Smooth muscle cell (in vitro differentiated cells): ENCODE results near the gene ZIC2. TPM values are rescaled to one million over a fixed set of nuclear protein-coding genes. Genes with fewer than 3 reads are reported as not detected.
A peak's percentile ranks its signal among the peaks of the same experiment; 100 is the strongest.

Source experiments
- DNase-seq: peaks from one replicate; lab custom pipeline; 2025; ENCODE audit not compliant: unreplicated experiment; lab: John Stamatoyannopoulos, UW
- H2AFZ ChIP-seq: fragments of 200-600 bp; sonication (generic); 2 replicates; pipeline ENCODE4 v1.6.0; 2016; ENCODE audit warnings: antibody characterized with exemption, low read depth, mild to moderate bottlenecking
- H3F3A ChIP-seq: fragments of 200-600 bp; sonication (generic); 2 replicates; pipeline ENCODE4 v1.6.0; 2017; ENCODE audit warnings: antibody characterized with exemption, low read depth
- H3K27ac ChIP-seq: fragments of 200-600 bp; sonication (generic); 2 replicates; pipeline ENCODE4 v1.5.1; 2016; ENCODE audit warnings: low read depth, mild to moderate bottlenecking
- H3K27me3 ChIP-seq: fragments of 200-600 bp; sonication (generic); 2 replicates; pipeline ENCODE4 v1.6.1; 2016; ENCODE audit warnings: low read depth, mild to moderate bottlenecking
- H3K36me3 ChIP-seq: fragments of 200-600 bp; sonication (generic); 2 replicates; pipeline ENCODE4 v1.5.1; 2016; ENCODE audit warnings: low read depth
- H3K4me1 ChIP-seq: fragments of 200-600 bp; sonication (generic); 2 replicates; pipeline ENCODE4 v1.5.1; 2016; ENCODE audit warnings: low read depth
- H3K4me2 ChIP-seq: fragments of 200-600 bp; sonication (generic); 2 replicates; pipeline ENCODE4 v1.6.0; 2016; ENCODE audit warnings: mild to moderate bottlenecking
- H3K4me3 ChIP-seq: fragments of 200-600 bp; sonication (generic); 2 replicates; pipeline ENCODE4 v1.5.1; 2016; ENCODE audit warnings: mild to moderate bottlenecking
- H3K79me2 ChIP-seq: fragments of 200-600 bp; sonication (generic); 2 replicates; pipeline ENCODE4 v1.6.0; 2016; ENCODE audit warnings: low read depth, mild to moderate bottlenecking
- H3K9ac ChIP-seq: fragments of 200-600 bp; sonication (generic); 2 replicates; pipeline ENCODE4 v1.6.0; 2016; ENCODE audit warnings: low read depth
- H3K9me3 ChIP-seq: fragments of 200-600 bp; sonication (generic); replicated peaks from 2 replicates; pipeline ENCODE4 v1.5.1; 2016; ENCODE audit warnings: low read depth
- H4K20me1 ChIP-seq: fragments of 200-600 bp; sonication (generic); 2 replicates; pipeline ENCODE4 v1.6.0; 2016; ENCODE audit warnings: low read depth
- CTCF ChIP-seq: fragments of 200-600 bp; sonication (generic); IDR thresholded peaks from 2 replicates; pipeline ENCODE4 v1.5.1; 2017; ENCODE audit warnings: borderline replicate concordance, mild to moderate bottlenecking, antibody characterized with exemption; ENCODE audit not compliant: insufficient read depth, poor library complexity, severe bottlenecking
- WGBS: methylation state at CpG from one replicate; pipeline ENCODE4 v1.1.7; 2016; ENCODE audit warnings: low lambda C conversion rate; 5-methylcytosine and 5-hydroxymethylcytosine counted together
- polyA plus RNA-seq: library from polyadenylated mRNA; unstranded; fragments of >200 nt; fragmentation: Nextera tagmentation; extraction: Ambion mirVana; gene quantifications from 2 replicates; pipeline ENCODE4 v1.2.1, GENCODE V29; 2016
- total RNA-seq: library from RNA; depleted of rRNA; stranded (reverse); fragments of >200 nt; gene quantifications from 2 replicates; pipeline ENCODE4 v1.2.3, GENCODE V29; 2014

The ZIC2 gene
- total RNA-seq: not detected in 2 replicates
- not detected in 2 replicates for polyA plus RNA-seq

DNA sequence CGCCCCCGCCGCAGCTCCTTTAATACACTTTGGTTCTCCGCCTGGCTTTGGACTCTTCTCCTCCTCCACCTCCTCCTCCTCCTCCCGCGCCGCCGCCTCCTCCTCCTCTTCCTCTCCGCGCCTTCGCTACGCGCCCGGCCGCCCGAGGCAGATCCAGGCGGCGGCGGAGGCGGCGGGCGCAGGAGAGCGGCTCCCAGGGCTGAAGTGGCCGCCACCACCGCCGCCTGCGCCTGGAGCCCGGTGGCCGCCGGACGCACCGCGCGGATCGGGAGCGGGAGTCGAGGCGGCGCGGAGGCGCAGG lies at the start of gene ZIC2:
Gene ZIC2, plus strand, starts transcription at position 50 of the 301 bp plus-strand sequence. CDS start 281 bp downstream, outside the sequence.
- no CpG with 5 or more reads among the region's 41 CpGs for WGBS
- Histone ChIP-seq H3K79me2 (no peaks in the 10 kb centered on the region), H3K4me3 (peak within 1 kb of the TSS; percentile 47), H3K27me3 (peaks cover 99% of the 10 kb centered on the region), H4K20me1 (peaks cover 6% of the 10 kb centered on the region), H3K36me3 (no peaks in the 10 kb centered on the region), H3F3A (no peaks in the 10 kb centered on the region), H3K9ac (no peak within 1 kb of the TSS), H3K9me3 (no peaks in the 10 kb centered on the region), H3K27ac (no peak within 1 kb of the TSS), H3K4me2 (peak within 1 kb of the TSS; percentile 96), H3K4me1 (peaks cover 15% of the 10 kb centered on the region), H2AFZ (no peak within 1 kb of the TSS)
- no peak for DNase-seq
- TF ChIP-seq CTCF: no peak

DNA sequence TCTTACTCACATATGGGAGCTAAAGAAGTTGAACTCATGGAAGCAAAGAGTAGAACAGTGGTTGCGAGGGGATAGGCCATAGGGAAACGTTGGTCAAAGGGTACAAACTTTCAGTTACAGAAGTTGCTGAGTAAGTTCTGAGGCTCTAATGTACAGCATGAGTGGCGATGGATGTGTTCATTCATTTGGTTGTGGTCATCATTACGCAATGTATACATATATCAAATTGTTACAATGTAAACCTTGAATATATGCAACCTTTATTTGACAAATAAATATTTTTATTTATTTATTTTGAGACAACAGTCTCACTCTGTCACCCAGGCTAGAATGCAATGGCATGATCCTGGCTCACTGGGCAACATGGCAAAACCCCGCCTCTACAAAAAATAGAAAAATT lies 48.7 kb upstream of the ZIC2 start:
- H3K36me3 ChIP-seq: no peaks in the 10 kb centered on the region
- 89% methylated on average over 5 of the region's 5 CpGs for WGBS

DNA sequence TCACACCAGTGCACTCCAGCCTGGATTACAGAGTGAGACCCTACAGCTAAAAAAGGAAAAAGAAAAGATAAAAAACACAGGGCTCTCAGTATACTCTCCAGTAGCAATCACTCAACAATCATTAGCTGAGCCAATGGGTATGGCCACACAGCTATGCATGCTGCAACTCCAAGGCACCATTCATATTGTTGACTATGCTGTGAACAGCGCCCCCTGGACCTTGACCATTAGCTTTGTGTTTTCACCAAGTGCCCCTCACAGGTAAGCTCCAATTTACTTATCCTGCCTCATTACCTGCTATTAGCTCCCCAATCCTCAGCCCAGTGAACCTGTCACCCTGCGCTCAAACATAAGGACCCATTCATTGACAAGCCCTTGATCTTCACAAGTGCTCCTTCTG lies 45.8 kb upstream of the ZIC2 start:
- TF ChIP-seq CTCF: no peak
- no peaks in the 10 kb centered on the region for H3K79me2 ChIP-seq
- peaks cover 5% of the 10 kb centered on the region for H3K27me3 ChIP-seq
- 82% methylated on average over 2 of the region's 2 CpGs for WGBS
- no peak overlapping the region for H3K4me3 ChIP-seq
- no peak overlapping the region for H3K9ac ChIP-seq
- no peak overlapping the region for H3K27ac ChIP-seq
- no peaks in the 10 kb centered on the region for H3F3A ChIP-seq
- no peaks in the 10 kb centered on the region for H3K9me3 ChIP-seq
- H3K4me1 ChIP-seq: no peaks in the 10 kb centered on the region
- H2AFZ ChIP-seq: no peak overlapping the region
- H3K36me3 ChIP-seq: no peaks in the 10 kb centered on the region
- H4K20me1 ChIP-seq: no peaks in the 10 kb centered on the region
- DNase-seq: no peak
- no peak overlapping the region for H3K4me2 ChIP-seq

More for the DNA sequence above, 48.7 kb upstream of the ZIC2 start:
- no peaks in the 10 kb centered on the region for H4K20me1 ChIP-seq
- no peak for TF ChIP-seq CTCF
- no peak overlapping the region for H3K9ac ChIP-seq
- no peak overlapping the region for H3K4me3 ChIP-seq
- no peaks in the 10 kb centered on the region for H3K4me1 ChIP-seq
- no peak overlapping the region for H3K27ac ChIP-seq
- peaks cover 5% of the 10 kb centered on the region for H3K27me3 ChIP-seq
- H2AFZ ChIP-seq: no peak overlapping the region
- H3K9me3 ChIP-seq: no peaks in the 10 kb centered on the region
- H3K79me2 ChIP-seq: no peaks in the 10 kb centered on the region
- no peak for DNase-seq
- H3K4me2 ChIP-seq: no peak overlapping the region
- H3F3A ChIP-seq: no peaks in the 10 kb centered on the region

GRCh38 chr13:99938635-99939034 lies 42.9 kb upstream of the ZIC2 start:
- Histone ChIP-seq H3K9me3 (no peaks in the 10 kb centered on the region), H3K79me2 (no peaks in the 10 kb centered on the region), H3K27ac (no peak overlapping the region), H3K4me1 (no peaks in the 10 kb centered on the region), H3K4me2 (no peak overlapping the region), H2AFZ (no peak overlapping the region), H3K9ac (no peak overlapping the region), H3K4me3 (no peak overlapping the region), H3K27me3 (peaks cover 10% of the 10 kb centered on the region), H3K36me3 (no peaks in the 10 kb centered on the region), H4K20me1 (no peaks in the 10 kb centered on the region), H3F3A (no peaks in the 10 kb centered on the region)
- DNase-seq: no peak
- TF ChIP-seq CTCF: no peak
- 93% methylated on average over 7 of the region's 7 CpGs for WGBS
